MM.1S (cell line): Measurements from ENCODE around the gene FOXA3.

Experiments used
- DNase-seq: peaks from one replicate; pipeline ENCODE4 v3.0.0-alpha.2; 2015
- H2AFZ ChIP-seq: fragments of 300-600 bp; sonication (generic); 2 replicates; pipeline ENCODE4 v1.6.0; 2016; ENCODE audit warnings: antibody characterized with exemption, low read length
- H3F3A ChIP-seq: fragments of 300-600 bp; sonication (generic); 2 replicates; pipeline ENCODE4 v1.6.1; 2016; ENCODE audit warnings: mild to moderate bottlenecking, antibody characterized with exemption, low read length, moderate library complexity, mixed read lengths; ENCODE audit not compliant: insufficient read depth
- H3K27ac ChIP-seq: fragments of 300-600 bp; sonication (generic); 2 replicates; pipeline ENCODE4 v1.5.1; 2016; ENCODE audit warnings: mild to moderate bottlenecking, low read length
- H3K27me3 ChIP-seq: fragments of 300-600 bp; sonication (generic); replicated peaks from 2 replicates; pipeline ENCODE4 v1.6.0; 2016; ENCODE audit warnings: low read length; ENCODE audit not compliant: insufficient read depth
- H3K36me3 ChIP-seq: fragments of 300-600 bp; sonication (generic); replicated peaks from 2 replicates; pipeline ENCODE4 v1.6.1; 2016; ENCODE audit warnings: mild to moderate bottlenecking, low read length, mixed read lengths; ENCODE audit not compliant: insufficient read depth
- H3K4me1 ChIP-seq: fragments of 300-600 bp; sonication (generic); 2 replicates; pipeline ENCODE4 v1.6.1; 2016; ENCODE audit warnings: low read length, mixed read lengths
- H3K4me2 ChIP-seq: fragments of 300-600 bp; sonication (generic); 2 replicates; pipeline ENCODE4 v1.6.0; 2016; ENCODE audit warnings: low read depth, low read length
- H3K4me3 ChIP-seq: fragments of 300-600 bp; sonication (generic); 2 replicates; pipeline ENCODE4 v1.5.1; 2016; ENCODE audit warnings: low read length, mixed read lengths
- H3K79me2 ChIP-seq: fragments of 300-600 bp; sonication (generic); 2 replicates; pipeline ENCODE4 v1.6.1; 2016; ENCODE audit warnings: mixed run types, low read length, mixed read lengths
- H3K9ac ChIP-seq: fragments of 300-600 bp; sonication (generic); 2 replicates; pipeline ENCODE4 v1.6.1; 2016; ENCODE audit warnings: low read length, mixed read lengths
- H3K9me2 ChIP-seq: fragments of 300-600 bp; sonication (generic); replicated peaks from 2 replicates; pipeline ENCODE4 v1.6.1; 2016; ENCODE audit warnings: mild to moderate bottlenecking, low read length, mixed read lengths; ENCODE audit not compliant: insufficient read depth
- H3K9me3 ChIP-seq: fragments of 300-600 bp; sonication (generic); replicated peaks from 2 replicates; pipeline ENCODE4 v1.6.1; 2016; ENCODE audit warnings: mild to moderate bottlenecking, low read length, mixed read lengths; ENCODE audit not compliant: insufficient read depth
- H4K20me1 ChIP-seq: fragments of 300-600 bp; sonication (generic); 2 replicates; pipeline ENCODE4 v1.6.1; 2016; ENCODE audit warnings: mild to moderate bottlenecking, low read length, moderate library complexity, mixed read lengths; ENCODE audit not compliant: insufficient read depth
- EZH2 ChIP-seq: fragments of 300-600 bp; sonication (generic); optimal IDR thresholded peaks from 2 replicates; pipeline ENCODE3; 2017; ENCODE audit warnings: low read depth, mild to moderate bottlenecking, antibody characterized with exemption, low read length, mixed read lengths
- EZH2phosphoT487 ChIP-seq: fragments of 300-600 bp; sonication (generic); IDR thresholded peaks from 2 replicates; pipeline ENCODE4 v1.6.1; 2018; ENCODE audit warnings: antibody characterized with exemption, low read length
- TF ChIP-seq, protein P1 (sequence below): fragments of 300-600 bp; sonication (generic); IDR thresholded peaks from 2 replicates; pipeline ENCODE4 v1.5.1; 2016; ENCODE audit warnings: antibody characterized with exemption, low read length, mixed read lengths

FOXA3 gene

DNA sequence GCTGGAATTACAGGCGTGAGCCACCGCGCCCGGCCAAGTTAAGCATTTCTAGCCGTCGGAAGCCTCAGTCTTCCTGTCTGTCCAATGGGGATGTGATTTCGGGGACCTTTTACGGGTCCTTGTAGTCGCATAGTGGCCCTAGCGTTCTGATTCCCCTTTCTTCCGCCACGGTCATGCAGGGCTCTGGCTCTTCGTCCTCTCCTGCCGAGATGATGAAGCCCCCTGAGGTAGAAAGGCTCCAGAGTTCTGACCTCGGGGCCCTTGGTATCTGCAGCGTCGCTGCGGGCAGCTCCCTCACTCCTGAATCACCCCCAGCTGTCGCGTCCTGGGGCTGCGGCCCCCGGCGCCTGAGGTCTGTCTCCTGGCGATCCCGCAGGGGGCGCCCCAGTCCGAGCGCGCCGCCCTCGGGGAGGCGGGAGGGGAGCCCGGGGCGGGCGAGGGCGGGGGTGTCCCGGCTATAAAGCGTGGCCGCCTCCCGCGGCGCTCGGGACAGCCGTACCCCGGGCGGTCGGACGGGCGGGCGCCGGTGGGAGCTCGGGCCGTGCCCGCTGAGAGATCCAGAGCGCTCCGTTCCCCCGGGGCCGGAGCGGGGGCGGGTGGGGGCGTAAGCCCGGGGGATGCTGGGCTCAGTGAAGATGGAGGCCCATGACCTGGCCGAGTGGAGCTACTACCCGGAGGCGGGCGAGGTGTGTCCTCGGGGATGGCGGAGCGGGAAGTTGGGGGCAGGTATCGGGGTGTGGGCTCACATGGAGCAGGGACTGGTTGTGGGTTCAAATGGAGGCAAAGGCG lies at the start of gene FOXA3:
TSS of gene FOXA3 (plus strand) at position 487 of the 789 bp plus-strand sequence. CDS start at position 618, 131 bp downstream.
- Histone ChIP-seq H3K27me3 (peaks cover 53% of the 10 kb centered on the region), H3K9ac (no peak within 1 kb of the TSS; the same call in 1 of the 2 replicates), H3K79me2 (peaks cover 39% of the 10 kb centered on the region), H3K4me1 (0 out of 2 replicates have a peak, but pooled peaks cover 4% of the 10 kb centered on the region), H2AFZ (peak within 1 kb of the TSS; percentile 89), H3F3A (peaks cover 13% of the 10 kb centered on the region), H3K9me3 (no peaks in the 10 kb centered on the region), H4K20me1 (no peaks in the 10 kb centered on the region), H3K4me3 (peak within 1 kb of the TSS; percentile 89), H3K9me2 (no peaks in the 10 kb centered on the region), H3K36me3 (no peaks in the 10 kb centered on the region), H3K27ac (no peak within 1 kb of the TSS), H3K4me2 (peak within 1 kb of the TSS; percentile 95)
- TF ChIP-seq, protein P1, sequence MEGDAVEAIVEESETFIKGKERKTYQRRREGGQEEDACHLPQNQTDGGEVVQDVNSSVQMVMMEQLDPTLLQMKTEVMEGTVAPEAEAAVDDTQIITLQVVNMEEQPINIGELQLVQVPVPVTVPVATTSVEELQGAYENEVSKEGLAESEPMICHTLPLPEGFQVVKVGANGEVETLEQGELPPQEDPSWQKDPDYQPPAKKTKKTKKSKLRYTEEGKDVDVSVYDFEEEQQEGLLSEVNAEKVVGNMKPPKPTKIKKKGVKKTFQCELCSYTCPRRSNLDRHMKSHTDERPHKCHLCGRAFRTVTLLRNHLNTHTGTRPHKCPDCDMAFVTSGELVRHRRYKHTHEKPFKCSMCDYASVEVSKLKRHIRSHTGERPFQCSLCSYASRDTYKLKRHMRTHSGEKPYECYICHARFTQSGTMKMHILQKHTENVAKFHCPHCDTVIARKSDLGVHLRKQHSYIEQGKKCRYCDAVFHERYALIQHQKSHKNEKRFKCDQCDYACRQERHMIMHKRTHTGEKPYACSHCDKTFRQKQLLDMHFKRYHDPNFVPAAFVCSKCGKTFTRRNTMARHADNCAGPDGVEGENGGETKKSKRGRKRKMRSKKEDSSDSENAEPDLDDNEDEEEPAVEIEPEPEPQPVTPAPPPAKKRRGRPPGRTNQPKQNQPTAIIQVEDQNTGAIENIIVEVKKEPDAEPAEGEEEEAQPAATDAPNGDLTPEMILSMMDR, result peak; percentile 55
- TF ChIP-seq EZH2phosphoT487, result no peak
- peak; percentile 63 for TF ChIP-seq EZH2
- DNase-seq, result peak; percentile 53

DNA sequence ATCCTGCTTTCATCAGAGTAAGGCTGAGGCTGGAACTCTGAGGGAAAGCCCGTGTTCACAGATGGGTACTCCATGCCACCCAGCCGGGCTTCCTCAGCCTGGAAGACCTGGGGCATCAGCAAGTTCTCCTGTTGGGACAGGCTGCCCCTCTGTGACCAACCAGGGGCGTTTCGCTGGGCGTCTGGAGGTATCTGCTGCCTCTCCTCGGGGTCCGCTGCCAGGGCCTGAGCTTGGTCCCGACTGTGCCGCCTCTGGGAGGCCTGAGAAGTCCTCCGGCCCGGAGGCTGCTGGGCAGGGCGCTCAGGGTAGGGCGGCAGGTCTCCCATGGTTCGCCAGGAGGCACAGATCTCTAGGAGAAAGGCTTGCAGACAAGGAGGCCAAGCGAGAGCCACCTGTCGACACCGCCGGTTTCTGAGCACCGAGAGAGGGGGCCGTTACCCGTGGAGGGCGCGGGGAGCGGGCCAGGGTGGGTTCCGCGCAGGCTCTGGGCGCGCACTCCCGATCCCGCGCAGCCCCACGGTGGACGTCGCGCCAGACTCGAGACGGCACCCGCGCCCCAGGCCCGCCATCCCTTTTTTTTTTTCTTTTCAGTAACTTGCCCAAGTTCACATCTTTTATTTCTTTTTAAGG lies 49.2 kb upstream of the FOXA3 start, which contains the start of gene RSPH6A:
TSS of gene RSPH6A (minus strand) at position 458 of the 630 bp plus-strand sequence. CDS start at position 326, 132 bp downstream.
- H3K4me1 ChIP-seq, result peaks cover 10% of the 10 kb centered on the region
- no peaks in the 10 kb centered on the region for H4K20me1 ChIP-seq
- DNase-seq, result no peak
- no peak for TF ChIP-seq EZH2phosphoT487
- TF ChIP-seq, protein P1, result no peak
- TF ChIP-seq EZH2, result no peak
- H2AFZ ChIP-seq, result no peak within 1 kb of the TSS
- no peak within 1 kb of the TSS for H3K4me3 ChIP-seq
- peaks cover 9% of the 10 kb centered on the region; the same call in 1 of the 2 replicates for H3F3A ChIP-seq
- no peak within 1 kb of the TSS for H3K4me2 ChIP-seq
- H3K36me3 ChIP-seq, result no peaks in the 10 kb centered on the region
- no peaks in the 10 kb centered on the region for H3K79me2 ChIP-seq
- H3K9me2 ChIP-seq, result no peaks in the 10 kb centered on the region
- no peak within 1 kb of the TSS for H3K9ac ChIP-seq
- H3K27ac ChIP-seq, result no peak within 1 kb of the TSS
- no peaks in the 10 kb centered on the region for H3K27me3 ChIP-seq
- no peaks in the 10 kb centered on the region for H3K9me3 ChIP-seq

DNA sequence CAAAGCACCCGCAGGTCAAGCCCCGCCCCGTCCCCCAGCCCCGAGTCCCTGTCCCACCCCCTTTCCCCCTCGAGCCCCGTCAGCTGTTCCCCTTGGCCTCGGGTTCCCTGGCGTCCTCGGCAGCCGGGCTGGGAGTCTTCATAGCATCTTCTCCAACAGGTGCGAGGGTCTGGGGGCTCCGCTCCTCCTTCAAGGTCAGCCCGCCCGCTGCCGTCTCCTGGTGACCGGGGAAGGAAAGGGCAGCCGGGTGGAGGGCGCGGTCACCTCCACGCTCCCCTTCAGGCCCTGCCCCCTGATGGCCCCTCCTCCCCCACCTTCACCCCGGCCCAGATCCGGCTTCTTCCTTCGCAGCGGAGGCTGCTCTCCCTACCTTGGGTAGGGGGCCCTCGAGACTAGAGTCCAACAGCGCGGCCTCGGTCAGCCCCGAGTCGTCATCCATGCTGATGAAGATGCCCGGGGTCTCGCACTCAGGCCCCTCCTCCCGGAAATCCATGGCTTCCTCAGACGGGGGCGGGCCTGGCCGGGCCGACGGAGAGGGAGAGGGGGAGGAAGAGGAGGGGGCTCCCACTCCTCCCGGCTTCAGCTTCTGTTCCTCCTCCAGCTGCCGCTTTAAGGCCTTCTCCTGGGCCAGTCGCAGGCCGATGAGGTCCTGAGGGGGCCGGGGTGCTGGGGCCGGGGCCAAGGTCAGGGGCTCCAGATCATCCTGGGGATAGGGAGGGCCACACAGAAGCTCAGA lies 48.5 kb upstream of the FOXA3 start:
- no peaks in the 10 kb centered on the region for H3K9me3 ChIP-seq
- peaks cover 9% of the 10 kb centered on the region; the same call in 1 of the 2 replicates for H3F3A ChIP-seq
- H3K9ac ChIP-seq, result no peak overlapping the region
- no peaks in the 10 kb centered on the region for H3K27me3 ChIP-seq
- no peak overlapping the region for H3K4me3 ChIP-seq
- H3K4me1 ChIP-seq, result peaks cover 5% of the 10 kb centered on the region
- DNase-seq, result no peak
- no peak overlapping the region for H3K27ac ChIP-seq
- H3K79me2 ChIP-seq, result no peaks in the 10 kb centered on the region
- H4K20me1 ChIP-seq, result no peaks in the 10 kb centered on the region
- H2AFZ ChIP-seq, result no peak overlapping the region
- H3K36me3 ChIP-seq, result no peaks in the 10 kb centered on the region
- H3K4me2 ChIP-seq, result no peak overlapping the region
- no peaks in the 10 kb centered on the region for H3K9me2 ChIP-seq
- TF ChIP-seq, protein P1, result no peak
- no peak for TF ChIP-seq EZH2
- no peak for TF ChIP-seq EZH2phosphoT487
